Measurements from ENCODE around the gene SLC6A13. TPM values are rescaled to one million over a fixed set of nuclear protein-coding genes. Genes with fewer than 3 reads are reported as not detected.

Gene SLC6A13
- total and polyA plus RNA-seq, 2 donors (not counting 3 experiments of a cell fraction or from before 2014, with no cell fraction given): 0.14 TPM; not detected in 1

- intact Hi-C loops (cut with micrococcal nuclease): no loop called here
- H4K20me1 ChIP-seq (replicated peaks; ENCODE audit: control insufficient read depth, extremely low read depth, insufficient read depth, low read length): no peaks in the 10 kb centered on the region
- H3K4me3 ChIP-seq (replicated peaks in 1 of 3; ENCODE audit: insufficient read depth in 1 of 3, low read depth in 1 of 3, low read length in 3 of 3): no peak overlapping the region
- TF ChIP-seq POLR2A (IDR thresholded peaks at IDR 0.05; ENCODE audit: low read depth, low read length) (no peak), FOS (IDR thresholded peaks at IDR 0.05; ENCODE audit: borderline replicate concordance, insufficient read depth, low read length) (no peak), JUN (IDR thresholded peaks at IDR 0.05; ENCODE audit: borderline replicate concordance, insufficient read depth, insufficient read length, low read depth) (no peak), POLR2AphosphoS5 (IDR thresholded peaks at IDR 0.05; ENCODE audit: insufficient read depth, low read depth, low read length) (no peak), GATA2 (IDR thresholded peaks at IDR 0.05; ENCODE audit: insufficient read depth, insufficient read length, low read depth, low read length) (no peak), EZH2 (IDR thresholded peaks at IDR 0.05; ENCODE audit: borderline replicate concordance, low read depth, low read length, severe bottlenecking) (no peak), CTCF (IDR thresholded peaks at IDR 0.05; ENCODE audit: extremely low read depth in 1 of 2, insufficient read depth in 1 of 2, low read depth in 1 of 2, low read length in 2 of 2) (no peak), MYC (IDR thresholded peaks at IDR 0.05; ENCODE audit: low read depth, low read length) (no peak)
- TF ChIP-seq, protein P1, sequence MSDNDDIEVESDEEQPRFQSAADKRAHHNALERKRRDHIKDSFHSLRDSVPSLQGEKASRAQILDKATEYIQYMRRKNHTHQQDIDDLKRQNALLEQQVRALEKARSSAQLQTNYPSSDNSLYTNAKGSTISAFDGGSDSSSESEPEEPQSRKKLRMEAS (IDR thresholded peaks at IDR 0.05; ENCODE audit: insufficient read depth, insufficient read length): no peak
- H2AFZ ChIP-seq (ENCODE audit: low read depth, low read length): no peak overlapping the region
- CTCF ChIA-PET: interaction anchor here (1.3 to 2.1 kb wide), 2 partner anchors 7 to 12 kb away, joined by 3 to 5 read pairs; no protein-coding TSS in a partner anchor
- POLR2A ChIA-PET: no interaction called here
- no peaks in the 10 kb centered on the region for H3K27me3 ChIP-seq (ENCODE audit: control insufficient read depth in 2 of 2, insufficient read depth in 2 of 2, low read length in 2 of 2)
- dilution Hi-C loops (cut with MboI; ENCODE audit: extremely low pct_ligation_motif_present, low sequenced_read_pairs): no loop called here
- no peaks in the 10 kb centered on the region for H3K36me3 ChIP-seq (ENCODE audit: control insufficient read depth in 2 of 2, extremely low read depth in 1 of 2, insufficient read depth in 2 of 2, low read length in 2 of 2)
- H3K9me3 ChIP-seq (replicated peaks; ENCODE audit: control insufficient read depth, insufficient read depth, low read length): no peaks in the 10 kb centered on the region
- H3K9me1 ChIP-seq (replicated peaks; ENCODE audit: control insufficient read depth, extremely low read depth, insufficient read depth, low read length): no peaks in the 10 kb centered on the region
- H3K4me2 ChIP-seq (ENCODE audit: insufficient read depth, low read length): no peak overlapping the region
- H3K9ac ChIP-seq (replicated peaks; ENCODE audit: extremely low read depth, insufficient read depth, low read length): no peak overlapping the region
- no TSS peak for BruUV-seq (replicated peaks)
- no peak overlapping the region for H3K27ac ChIP-seq (ENCODE audit: insufficient read depth, low read depth, low read length)
- H3K79me2 ChIP-seq (ENCODE audit: control insufficient read depth, insufficient read depth, low read length): no peaks in the 10 kb centered on the region
- FAIRE-seq (no peak), DNase-seq (ENCODE audit: low read depth, low spot score) (no peak)
- no peaks in the 10 kb centered on the region for H3K4me1 ChIP-seq (ENCODE audit: control insufficient read depth, extremely low read depth, insufficient read depth, low read length)
These were observed 43.7 kb downstream of the SLC6A13 start for GRCh38 chr12:218728-219590.

All from endothelial cell of umbilical vein (primary cell).